HCT116 (cell line): Measurements from ENCODE around the gene BAX. TPM values are rescaled to one million over a fixed set of nuclear protein-coding genes. Genes with fewer than 3 reads are reported as not detected.
A peak's percentile ranks its signal among the peaks of the same experiment; 100 is the strongest.

Experiments used
- ATAC-seq: fragments of 200-7000 bp; cut with Tn5 transposase; 2 replicates; pipeline ENCODE4 v1.9.1; 2020; ENCODE audit warnings: mild to moderate bottlenecking, moderate library complexity
- BruUV-seq: library from RNA; stranded (reverse); fragments of 400-500 nt; replicated peaks from 2 replicates; lab custom pipeline; 2021; lab: Mats Ljungman, UMichigan
- CTCF ChIA-PET: fragments of 300-600 bp; sonication (Branson Sonifier 250); formaldehyde crosslinking; loops from one replicate; lab custom pipeline; 2021; ENCODE audit warnings: antibody characterized with exemption; lab: Charles Lee
- POLR2A ChIA-PET: fragments of 300-600, 350-600 bp; sonication (Branson Sonifier 250); formaldehyde crosslinking; loops from one replicate; lab custom pipeline; 2021; ENCODE audit warnings: antibody characterized with exemption; lab: Charles Lee
- RAD21 ChIA-PET, 2 experiments: fragments of 300-600 bp; sonication (Branson Sonifier 250); formaldehyde crosslinking; loops; one replicate each; lab custom pipeline; 2023; ENCODE audit warnings: low total read pairs in 2 of 2; ENCODE audit not compliant: uncharacterized antibody in 2 of 2, unreplicated experiment in 2 of 2, low non-redundant PET in 1 of 2; lab: Charles Lee
- DNase-seq: peaks from one replicate; pipeline ENCODE4 v3.0.0-alpha.2; 2010; ENCODE audit warnings: low read depth, low spot score
- H2AFZ ChIP-seq: fragments of 200-600 bp; shearing (Covaris generic), sonication (generic); 2 replicates; pipeline ENCODE4 v1.6.1; 2017; ENCODE audit warnings: low read depth, mixed run types, mixed read lengths, antibody characterized with exemption, low read length; ENCODE audit not compliant: poor library complexity, severe bottlenecking
- H3K27ac ChIP-seq: 2 replicates; pipeline ENCODE4 v1.5.1; 2012; ENCODE audit warnings: low read depth, low read length
- H3K27me3 ChIP-seq: fragments of 200-600 bp; sonication (generic); 2 replicates; pipeline ENCODE4 v1.6.1; 2016; ENCODE audit warnings: mixed run types, low read length, mixed read lengths; ENCODE audit not compliant: insufficient read depth
- H3K36me3 ChIP-seq, 2 experiments: fragments of 200-500 bp in 1 of 2; fragments of 200-600 bp in 1 of 2; sonication (Bioruptor generic) in 1 of 2; sonication (generic) in 1 of 2; 2 replicates each; pipeline versions ENCODE4 v1.5.1 to v1.6.1; 2014 to 2016; ENCODE audit warnings: low read length in 2 of 2, inconsistent platforms in 1 of 2, mixed read lengths in 1 of 2, mixed run types in 1 of 2; ENCODE audit not compliant: insufficient read depth in 2 of 2, control insufficient read depth in 1 of 2
- H3K4me1 ChIP-seq, 2 experiments: fragments of 200-600 bp in 1 of 2; sonication (generic) in 1 of 2; 2 replicates each; pipeline versions ENCODE4 v1.5.1 to v1.6.1; 2012 to 2017; ENCODE audit warnings: low read length in 2 of 2, inconsistent platforms in 1 of 2, mild to moderate bottlenecking in 1 of 2, mixed read lengths in 1 of 2, mixed run types in 1 of 2, moderate library complexity in 1 of 2; ENCODE audit not compliant: insufficient read depth in 2 of 2, control insufficient read depth in 1 of 2
- H3K4me2 ChIP-seq: fragments of 200-600 bp; sonication (generic); 2 replicates; pipeline ENCODE4 v1.6.1; 2017; ENCODE audit warnings: mixed run types, low read length, mixed read lengths
- H3K4me3 ChIP-seq, 2 experiments: fragments of 200-600 bp in 1 of 2; sonication (generic) in 1 of 2; replicated peaks in 1 of 2; 2 replicates each; pipeline ENCODE4 v1.5.1; 2011 to 2016; ENCODE audit warnings: low read length in 2 of 2, control low read depth in 1 of 2, low read depth in 1 of 2, mild to moderate bottlenecking in 1 of 2, mixed read lengths in 1 of 2, mixed run types in 1 of 2
- H3K79me2 ChIP-seq: fragments of 200-600 bp; sonication (generic); 2 replicates; pipeline ENCODE4 v1.6.1; 2017; ENCODE audit warnings: mild to moderate bottlenecking, mixed run types, low read length, moderate library complexity, mixed read lengths; ENCODE audit not compliant: insufficient read depth
- H3K9ac ChIP-seq: fragments of 200-600 bp; sonication (generic); 2 replicates; pipeline ENCODE4 v1.6.1; 2016; ENCODE audit warnings: low read length, mixed read lengths
- H3K9me2 ChIP-seq: fragments of 200-600 bp; sonication (generic), shearing (Covaris generic); 2 replicates; pipeline ENCODE4 v1.6.1; 2017; ENCODE audit warnings: mixed run types, mild to moderate bottlenecking, moderate library complexity; ENCODE audit not compliant: insufficient read depth
- H3K9me3 ChIP-seq, 2 experiments: fragments of 200-500 bp in 1 of 2; fragments of 200-600 bp in 1 of 2; sonication (Bioruptor generic) in 1 of 2; sonication (generic) in 1 of 2; 2 replicates each; pipeline ENCODE4 v1.6.1; 2014 to 2017; ENCODE audit warnings: low read length in 2 of 2, mixed read lengths in 2 of 2, inconsistent platforms in 1 of 2, low read depth in 1 of 2, mild to moderate bottlenecking in 1 of 2, mixed run types in 1 of 2, moderate library complexity in 1 of 2; ENCODE audit not compliant: control insufficient read depth in 1 of 2, insufficient read depth in 1 of 2
- H4K20me1 ChIP-seq: fragments of 200-600 bp; sonication (generic), shearing (Covaris generic); 2 replicates; pipeline ENCODE4 v1.6.1; 2017; ENCODE audit warnings: mixed run types, mild to moderate bottlenecking, moderate library complexity; ENCODE audit not compliant: insufficient read depth
- EGR1 ChIP-seq: IDR thresholded peaks from 2 replicates; pipeline ENCODE4 v1.6.1; 2012; ENCODE audit warnings: low read depth
- EZH2phosphoT487 ChIP-seq: fragments of 200-600 bp; IDR thresholded peaks from 2 replicates; pipeline ENCODE4 v1.6.1; 2018; ENCODE audit warnings: antibody characterized with exemption, borderline replicate concordance
- SIN3A ChIP-seq: IDR thresholded peaks from 2 replicates; pipeline ENCODE4 v1.6.1; 2012; ENCODE audit warnings: low read depth
- YY1 ChIP-seq: IDR thresholded peaks from 2 replicates; pipeline ENCODE4 v1.6.1; 2011; ENCODE audit warnings: low read length, low read depth, moderate library complexity, mild to moderate bottlenecking; ENCODE audit not compliant: insufficient replicate concordance; ENCODE audit errors: extremely low read depth
- ZNF274 ChIP-seq: fragments of 200-500 bp; sonication (Bioruptor generic); IDR thresholded peaks from 2 replicates; pipeline ENCODE4 v1.6.1; 2014; ENCODE audit warnings: mild to moderate bottlenecking, low read depth, low read length, inconsistent platforms
- intact Hi-C: fragments of 100-400 bp; cut with micrococcal nuclease; formaldehyde crosslinking; loops from 2 replicates; pipeline ENCODE4 v1.10.0; 2022
- total RNA-seq: library from RNA; stranded (reverse); gene quantifications from one replicate; pipeline ENCODE4 v1.2.1, GENCODE V29; 2021; ENCODE audit not compliant: unreplicated experiment

BAX gene
- total RNA-seq, 1 experiment from 2014 or later: 96.4 TPM

DNA sequence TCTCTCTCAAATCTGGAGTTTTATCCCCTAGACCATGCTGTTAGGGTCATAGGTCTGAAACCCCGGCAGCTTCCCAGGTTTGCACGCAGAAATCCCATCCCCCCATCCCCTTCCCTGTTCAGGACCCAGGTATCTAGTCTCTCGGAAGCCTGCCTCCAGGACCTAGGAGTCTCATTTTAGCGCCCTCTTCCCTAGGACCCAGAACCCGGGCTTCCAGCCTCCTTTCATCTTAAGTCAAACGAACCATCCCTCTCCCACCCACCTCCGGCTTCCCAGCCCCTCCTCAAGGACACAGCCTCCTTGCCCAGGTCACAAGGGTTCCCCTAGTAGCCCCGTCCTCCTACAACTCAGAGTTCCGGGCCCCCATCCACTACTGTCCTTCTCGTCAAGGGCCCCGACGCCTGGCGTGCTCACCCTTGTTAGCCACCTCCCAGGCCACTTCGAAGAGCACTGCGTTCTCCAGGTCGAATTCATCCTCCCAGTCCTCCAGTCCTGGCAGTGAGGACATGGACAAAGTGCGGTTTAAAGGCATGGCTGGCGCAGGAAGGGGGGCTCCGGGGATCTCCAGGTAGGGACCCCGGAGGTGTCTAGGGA lies 38.0 kb downstream of the BAX start:
- peak overlapping the region; percentile 75 for H3K27ac ChIP-seq
- TF ChIP-seq EGR1 (no peak), ZNF274 (no peak), EZH2phosphoT487 (no peak), SIN3A (no peak), YY1 (no peak)
- TF ChIP-seq, all 23 proteins: peak for 0
- Histone ChIP-seq H3K27me3 (no peaks in the 10 kb centered on the region), H3K9me3 (no peaks in the 10 kb centered on the region), H3K4me2 (peak overlapping the region; percentile 92), H3K36me3 (peaks cover 5 to 8% of the 10 kb centered on the region in 2 experiments; a peak in 1 of 4 replicates), H4K20me1 (peaks cover 8% of the 10 kb centered on the region; the same call in 1 of the 2 replicates), H3K4me1 (peaks cover 13 to 29% of the 10 kb centered on the region in 2 experiments), H2AFZ (no peak overlapping the region), H3K4me3 (peak overlapping the region; percentile 75 to 77), H3K9me2 (no peaks in the 10 kb centered on the region), H3K9ac (peak overlapping the region; percentile 97), H3K79me2 (peaks cover 66% of the 10 kb centered on the region)
- BruUV-seq: TSS peak; percentile 75
- RAD21 ChIA-PET: interaction anchor here in 1 of 2 experiments (0.8 to 1.0 kb wide), 2 partner anchors 72 to 197 kb away, joined by 3 read pairs; partner anchors contain the start of gene NTF4
- CTCF ChIA-PET: interaction anchor here (0.6 to 2.5 kb wide), 27 partner anchors 9 to 210 kb away, joined by 3 to 44 read pairs (median 5); partner anchors contain the start of genes BCAT2, CGB2, CGB7 and LHB
- ATAC-seq (peak; percentile 2; the same call in 1 of the 2 replicates), DNase-seq (no peak)
- POLR2A ChIA-PET: interaction anchor here (0.9 to 3.1 kb wide), 18 partner anchors 9 to 684 kb away, joined by 3 to 17 read pairs (median 6); partner anchors contain the start of genes CGB7, DHDH, FTL and RPL18
- intact Hi-C loops: no loop called here
